AG04450 (cell line): ENCODE measurements around the gene SLC6A11. TPM values are rescaled to one million over a fixed set of nuclear protein-coding genes. Genes with fewer than 3 reads are reported as not detected.

Experiments used
- CTCF ChIA-PET: fragments of 300-600, 350-600 bp; formaldehyde crosslinking; extraction: SDS; loops from one replicate; lab custom pipeline; 2022; ENCODE audit warnings: antibody characterized with exemption, inconsistent platforms; lab: Charles Lee
- POLR2A ChIA-PET: fragments of 350-600 bp; formaldehyde crosslinking; extraction: SDS; loops from one replicate; lab custom pipeline; 2021; ENCODE audit warnings: antibody characterized with exemption, inconsistent platforms; lab: Yijun Ruan, JAX
- DNase-seq: peaks from one replicate; pipeline ENCODE4 v3.0.0-alpha.2; 2011; ENCODE audit warnings: low read depth, low spot score
- H3K27ac ChIP-seq: one replicate; pipeline ENCODE4 v1.5.1; 2012; ENCODE audit warnings: low read depth, low read length, control low read depth
- H3K27me3 ChIP-seq: one replicate; pipeline ENCODE4 v1.6.0; 2012; ENCODE audit warnings: low read length; ENCODE audit not compliant: control insufficient read depth, insufficient read depth
- H3K4me3 ChIP-seq: 2 replicates; pipeline ENCODE4 v1.5.1; 2011; ENCODE audit warnings: mild to moderate bottlenecking, low read depth, low read length, control low read depth
- H3K9me3 ChIP-seq: 2 replicates; pipeline ENCODE4 v1.5.1; 2012; ENCODE audit warnings: low read length; ENCODE audit not compliant: control insufficient read depth, insufficient read depth
- CTCF ChIP-seq: IDR thresholded peaks from 2 replicates; pipeline ENCODE4 v1.5.1; 2011; ENCODE audit warnings: low read depth, low read length, control low read depth, inconsistent platforms
- polyA minus RNA-seq: library from RNA; depleted of rRNA, polyadenylated mRNA; stranded (reverse); fragments of >200 nt; gene quantifications from 2 replicates; pipeline ENCODE4 v1.2.3, GENCODE V29; 2011; rRNA and poly(A)+ RNA removed
- polyA plus RNA-seq: library from polyadenylated mRNA; depleted of rRNA; stranded (reverse); fragments of >200 nt; gene quantifications from 2 replicates; pipeline ENCODE4 v1.2.3, GENCODE V29; 2011; rRNA removed

The SLC6A11 gene
- polyA plus RNA-seq (not detected in 2 replicates), polyA minus RNA-seq (not detected in 2 replicates)

GRCh38 chr3:10816019-10816862, at the start of gene SLC6A11:
TSS of gene SLC6A11 (plus strand) at chr3:10816228. CDS start at chr3:10816266, 38 bp downstream.
- POLR2A ChIA-PET = no interaction called here
- Histone ChIP-seq H3K27me3 (peaks cover 5% of the 10 kb centered on the region), H3K4me3 (no peak within 1 kb of the TSS), H3K9me3 (no peaks in the 10 kb centered on the region), H3K27ac (no peak within 1 kb of the TSS)
- TF ChIP-seq CTCF = no peak
- DNase-seq = no peak
- CTCF ChIA-PET = no interaction called here

- CTCF ChIA-PET = interaction anchor here (2.5 kb wide), 1 partner anchor 11 kb away, joined by 14 read pairs; no protein-coding TSS in a partner anchor
- no peaks in the 10 kb centered on the region for H3K9me3 ChIP-seq
- POLR2A ChIA-PET = no interaction called here
- H3K27ac ChIP-seq = no peak overlapping the region
- no peaks in the 10 kb centered on the region for H3K27me3 ChIP-seq
- no peak for DNase-seq
- no peak for TF ChIP-seq CTCF
- no peak overlapping the region for H3K4me3 ChIP-seq
Measured at GRCh38 chr3:10768708-10769394, 47.2 kb upstream of the SLC6A11 start.

GRCh38 chr3:10770547-10770946, 45.5 kb upstream of the SLC6A11 start:
- Histone ChIP-seq H3K9me3 (no peaks in the 10 kb centered on the region), H3K27ac (no peak overlapping the region), H3K4me3 (no peak overlapping the region), H3K27me3 (no peaks in the 10 kb centered on the region)
- no peak for TF ChIP-seq CTCF
- no peak for DNase-seq
- ChIA-PET CTCF (no interaction called here), POLR2A (no interaction called here)

- POLR2A ChIA-PET = no interaction called here
Measured at GRCh38 chr3:10770981-10771380, 45.0 kb upstream of the SLC6A11 start.

More at GRCh38 chr3:10770981-10771380, 45.0 kb upstream of the SLC6A11 start:
- H3K4me3 ChIP-seq = no peak overlapping the region
- TF ChIP-seq CTCF = no peak
- no peaks in the 10 kb centered on the region for H3K9me3 ChIP-seq
- DNase-seq = no peak
- H3K27ac ChIP-seq = no peak overlapping the region
- CTCF ChIA-PET = no interaction called here
- no peaks in the 10 kb centered on the region for H3K27me3 ChIP-seq
